GM12878 (cell line): ENCODE results near the gene GLT1D1. TPM values are rescaled to one million over a fixed set of nuclear protein-coding genes. Genes with fewer than 3 reads are reported as not detected.

Source experiments
- BHLHE40 ChIP-seq, 2 experiments: fragments of 450-650 bp in 1 of 2; IDR thresholded peaks; 2 replicates each; pipeline ENCODE4 v1.6.1; 2011 to 2017; ENCODE audit warnings: low read depth in 2 of 2, borderline replicate concordance in 1 of 2, improper control_type of control experiment in 1 of 2, low read length in 1 of 2, mild to moderate bottlenecking in 1 of 2
- CHD1 ChIP-seq: IDR thresholded peaks from 2 replicates; pipeline ENCODE4 v1.6.1; 2012; ENCODE audit warnings: low read depth, low read length, improper control_type of control experiment
- IKZF1 ChIP-seq: fragments of 450-650 bp; conservative IDR thresholded peaks from 2 replicates; pipeline ENCODE4 v1.6.1; 2017; ENCODE audit warnings: antibody characterized with exemption, mild to moderate bottlenecking
- LARP7 ChIP-seq: fragments of 450-650 bp; IDR thresholded peaks from 2 replicates; pipeline ENCODE4 v1.6.1; 2017; ENCODE audit warnings: mild to moderate bottlenecking
- MXI1 ChIP-seq: fragments of 150-350 bp; IDR thresholded peaks from 2 replicates; pipeline ENCODE4 v1.6.1; 2011; ENCODE audit warnings: low read depth, mild to moderate bottlenecking, inconsistent platforms, low read length, improper control_type of control experiment
- NR2C2 ChIP-seq: IDR thresholded peaks from 2 replicates; pipeline ENCODE4 v1.6.1; 2011; ENCODE audit warnings: borderline replicate concordance, low read depth; ENCODE audit not compliant: control insufficient read depth, insufficient read length
- POLR2AphosphoS5 ChIP-seq: IDR thresholded peaks from 2 replicates; pipeline ENCODE4 v1.6.1; 2011; ENCODE audit warnings: mild to moderate bottlenecking, low read length, inconsistent platforms
- RELA ChIP-seq: fragments of 450-650 bp; IDR thresholded peaks from 2 replicates; pipeline ENCODE4 v1.8.0; 2014; ENCODE audit warnings: borderline replicate concordance; ENCODE audit not compliant: partially characterized antibody
- SIN3A ChIP-seq: IDR thresholded peaks from 2 replicates; pipeline ENCODE4 v1.6.1; 2012; ENCODE audit warnings: low read depth, low read length, improper control_type of control experiment
- STAT3 ChIP-seq: IDR thresholded peaks from 2 replicates; pipeline ENCODE4 v1.6.1; 2011; ENCODE audit warnings: low read depth, low read length, improper control_type of control experiment
- TCF12 ChIP-seq: IDR thresholded peaks from 2 replicates; pipeline ENCODE4 v1.6.1; 2011; ENCODE audit warnings: low read depth, mild to moderate bottlenecking, low read length
- TCF7 ChIP-seq: IDR thresholded peaks from 2 replicates; pipeline ENCODE4 v1.6.1; 2014; ENCODE audit warnings: antibody characterized with exemption, borderline replicate concordance
- YY1 ChIP-seq: IDR thresholded peaks from 2 replicates; pipeline ENCODE4 v1.6.1; 2011; ENCODE audit warnings: low read depth, mild to moderate bottlenecking, low read length
- ZNF622 ChIP-seq: fragments of 450-650 bp; IDR thresholded peaks from 2 replicates; pipeline ENCODE4 v1.6.1; 2017; ENCODE audit warnings: mild to moderate bottlenecking, inconsistent platforms
- polyA plus RNA-seq, 11 experiments: library from polyadenylated mRNA; depleted of rRNA in 4 of 11; unstranded in 6 of 11; stranded (reverse) in 5 of 11; fragments of >200 nt; fragmentation: Nextera tagmentation in 4 of 11; fragmentation: Illumina TruSeq in 1 of 11; extraction: Ambion mirVana in 4 of 11; extraction: Trizol in 1 of 11; gene quantifications; 1 replicate in 1 of 11; 2 replicates in 10 of 11; pipeline versions ENCODE4 v1.2.1 to v1.2.3, GENCODE V29; 2011 to 2016; ENCODE audit warnings: inconsistent platforms in 2 of 11, missing spikeins in 2 of 11, low read depth in 1 of 11
- total RNA-seq, 4 experiments: library from RNA; depleted of rRNA in 3 of 4; stranded (reverse); fragments of >200 nt in 3 of 4; fragmentation: Illumina TruSeq in 1 of 4; extraction: Trizol in 1 of 4; gene quantifications; 2 replicates each; pipeline versions ENCODE4 v1.2.1 to v1.2.3, GENCODE V29; 2013 to 2021
- TF ChIP-seq, protein P1 (sequence below): fragments of 450-650 bp; IDR thresholded peaks from 2 replicates; pipeline ENCODE4 v1.6.1; 2016; ENCODE audit warnings: mild to moderate bottlenecking
- TF ChIP-seq, protein P2 (sequence below): IDR thresholded peaks from 2 replicates; pipeline ENCODE4 v1.6.1; 2011; ENCODE audit warnings: borderline replicate concordance, low read depth, mild to moderate bottlenecking, moderate library complexity, mixed read lengths, low read length; ENCODE audit not compliant: insufficient read depth; ENCODE audit errors: extremely low read length
- TF ChIP-seq, protein P3 (sequence below): fragments of 450-650 bp; IDR thresholded peaks from 2 replicates; pipeline ENCODE4 v1.6.1; 2017; ENCODE audit warnings: mild to moderate bottlenecking
- TF ChIP-seq, protein P4 (sequence below): fragments of 450-650 bp; IDR thresholded peaks from 2 replicates; pipeline ENCODE4 v1.6.1; 2014; ENCODE audit warnings: mild to moderate bottlenecking
- TF ChIP-seq, protein P5 (sequence below): fragments of 450-650 bp; IDR thresholded peaks from 2 replicates; pipeline ENCODE4 v1.6.1; 2017; ENCODE audit warnings: mild to moderate bottlenecking, moderate library complexity

The GLT1D1 gene
- total and polyA plus RNA-seq, 10 of the 15 experiments (the other 5 are each of a cell fraction or from before 2014, with no cell fraction given) = 0.42 to 62.8 (median 3.0) TPM

DNA sequence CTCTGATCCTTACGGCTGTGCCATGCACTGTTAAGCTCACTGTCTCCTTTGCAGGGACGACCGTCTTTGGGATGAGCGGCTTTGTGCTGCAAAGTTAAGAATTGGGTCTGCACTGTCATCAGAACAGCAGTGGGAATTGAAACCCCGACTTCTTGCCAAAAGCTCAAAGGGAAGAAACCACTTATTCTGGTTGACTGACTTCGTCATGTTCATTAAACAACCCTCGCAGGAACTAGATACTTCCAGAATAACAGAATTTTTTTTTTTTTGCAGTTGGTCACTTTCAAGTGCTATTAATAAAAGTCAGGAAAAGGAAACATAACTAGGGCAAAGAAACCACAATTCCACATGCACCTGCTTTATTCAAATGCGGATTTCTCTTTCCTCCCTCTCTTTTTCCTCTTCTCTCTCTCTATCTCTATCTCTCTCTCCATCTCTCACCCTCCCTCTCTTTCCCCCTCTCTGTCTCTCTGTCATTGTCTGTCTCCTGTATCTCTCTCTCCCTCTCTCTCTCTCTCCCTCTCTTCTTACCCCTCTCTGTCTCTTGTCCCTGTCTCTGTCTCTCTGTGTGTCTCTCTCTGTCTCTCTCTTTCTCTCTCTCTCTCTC, 12.3 kb upstream of the GLT1D1 start (continued):
- peak; percentile 50 to 78 for TF ChIP-seq BHLHE40 (IDR thresholded peaks at IDR 0.05; ENCODE audit: borderline replicate concordance in 1 of 2, low read depth in 2 of 2, low read length in 1 of 2)
- TF ChIP-seq TCF12 = no peak
- no peak for TF ChIP-seq NR2C2
- no peak for TF ChIP-seq CHD1
- TF ChIP-seq POLR2AphosphoS5 = no peak
- TF ChIP-seq LARP7 = no peak
- no peak for TF ChIP-seq YY1
- TF ChIP-seq, protein P1, sequence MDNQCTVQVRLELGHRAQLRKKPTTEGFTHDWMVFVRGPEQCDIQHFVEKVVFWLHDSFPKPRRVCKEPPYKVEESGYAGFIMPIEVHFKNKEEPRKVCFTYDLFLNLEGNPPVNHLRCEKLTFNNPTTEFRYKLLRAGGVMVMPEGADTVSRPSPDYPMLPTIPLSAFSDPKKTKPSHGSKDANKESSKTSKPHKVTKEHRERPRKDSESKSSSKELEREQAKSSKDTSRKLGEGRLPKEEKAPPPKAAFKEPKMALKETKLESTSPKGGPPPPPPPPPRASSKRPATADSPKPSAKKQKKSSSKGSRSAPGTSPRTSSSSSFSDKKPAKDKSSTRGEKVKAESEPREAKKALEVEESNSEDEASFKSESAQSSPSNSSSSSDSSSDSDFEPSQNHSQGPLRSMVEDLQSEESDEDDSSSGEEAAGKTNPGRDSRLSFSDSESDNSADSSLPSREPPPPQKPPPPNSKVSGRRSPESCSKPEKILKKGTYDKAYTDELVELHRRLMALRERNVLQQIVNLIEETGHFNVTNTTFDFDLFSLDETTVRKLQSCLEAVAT = peak; percentile 84
- no peak for TF ChIP-seq ZNF622
- TF ChIP-seq RELA = peak; percentile 34
- TF ChIP-seq, protein P2, sequence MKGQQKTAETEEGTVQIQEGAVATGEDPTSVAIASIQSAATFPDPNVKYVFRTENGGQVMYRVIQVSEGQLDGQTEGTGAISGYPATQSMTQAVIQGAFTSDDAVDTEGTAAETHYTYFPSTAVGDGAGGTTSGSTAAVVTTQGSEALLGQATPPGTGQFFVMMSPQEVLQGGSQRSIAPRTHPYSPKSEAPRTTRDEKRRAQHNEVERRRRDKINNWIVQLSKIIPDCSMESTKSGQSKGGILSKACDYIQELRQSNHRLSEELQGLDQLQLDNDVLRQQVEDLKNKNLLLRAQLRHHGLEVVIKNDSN = no peak
- no peak for TF ChIP-seq SIN3A
- TF ChIP-seq STAT3 = peak; percentile 87; the same call in 1 of the 2 replicates
- TF ChIP-seq, protein P3, sequence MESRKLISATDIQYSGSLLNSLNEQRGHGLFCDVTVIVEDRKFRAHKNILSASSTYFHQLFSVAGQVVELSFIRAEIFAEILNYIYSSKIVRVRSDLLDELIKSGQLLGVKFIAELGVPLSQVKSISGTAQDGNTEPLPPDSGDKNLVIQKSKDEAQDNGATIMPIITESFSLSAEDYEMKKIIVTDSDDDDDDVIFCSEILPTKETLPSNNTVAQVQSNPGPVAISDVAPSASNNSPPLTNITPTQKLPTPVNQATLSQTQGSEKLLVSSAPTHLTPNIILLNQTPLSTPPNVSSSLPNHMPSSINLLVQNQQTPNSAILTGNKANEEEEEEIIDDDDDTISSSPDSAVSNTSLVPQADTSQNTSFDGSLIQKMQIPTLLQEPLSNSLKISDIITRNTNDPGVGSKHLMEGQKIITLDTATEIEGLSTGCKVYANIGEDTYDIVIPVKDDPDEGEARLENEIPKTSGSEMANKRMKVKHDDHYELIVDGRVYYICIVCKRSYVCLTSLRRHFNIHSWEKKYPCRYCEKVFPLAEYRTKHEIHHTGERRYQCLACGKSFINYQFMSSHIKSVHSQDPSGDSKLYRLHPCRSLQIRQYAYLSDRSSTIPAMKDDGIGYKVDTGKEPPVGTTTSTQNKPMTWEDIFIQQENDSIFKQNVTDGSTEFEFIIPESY = no peak
- 0 out of 2 replicates have a peak, but pooled peaks have one; percentile 39 for TF ChIP-seq MXI1
- TF ChIP-seq IKZF1 = peak; percentile 98
- TF ChIP-seq, protein P4, sequence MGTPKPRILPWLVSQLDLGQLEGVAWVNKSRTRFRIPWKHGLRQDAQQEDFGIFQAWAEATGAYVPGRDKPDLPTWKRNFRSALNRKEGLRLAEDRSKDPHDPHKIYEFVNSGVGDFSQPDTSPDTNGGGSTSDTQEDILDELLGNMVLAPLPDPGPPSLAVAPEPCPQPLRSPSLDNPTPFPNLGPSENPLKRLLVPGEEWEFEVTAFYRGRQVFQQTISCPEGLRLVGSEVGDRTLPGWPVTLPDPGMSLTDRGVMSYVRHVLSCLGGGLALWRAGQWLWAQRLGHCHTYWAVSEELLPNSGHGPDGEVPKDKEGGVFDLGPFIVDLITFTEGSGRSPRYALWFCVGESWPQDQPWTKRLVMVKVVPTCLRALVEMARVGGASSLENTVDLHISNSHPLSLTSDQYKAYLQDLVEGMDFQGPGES = no peak
- TF ChIP-seq, protein P5, sequence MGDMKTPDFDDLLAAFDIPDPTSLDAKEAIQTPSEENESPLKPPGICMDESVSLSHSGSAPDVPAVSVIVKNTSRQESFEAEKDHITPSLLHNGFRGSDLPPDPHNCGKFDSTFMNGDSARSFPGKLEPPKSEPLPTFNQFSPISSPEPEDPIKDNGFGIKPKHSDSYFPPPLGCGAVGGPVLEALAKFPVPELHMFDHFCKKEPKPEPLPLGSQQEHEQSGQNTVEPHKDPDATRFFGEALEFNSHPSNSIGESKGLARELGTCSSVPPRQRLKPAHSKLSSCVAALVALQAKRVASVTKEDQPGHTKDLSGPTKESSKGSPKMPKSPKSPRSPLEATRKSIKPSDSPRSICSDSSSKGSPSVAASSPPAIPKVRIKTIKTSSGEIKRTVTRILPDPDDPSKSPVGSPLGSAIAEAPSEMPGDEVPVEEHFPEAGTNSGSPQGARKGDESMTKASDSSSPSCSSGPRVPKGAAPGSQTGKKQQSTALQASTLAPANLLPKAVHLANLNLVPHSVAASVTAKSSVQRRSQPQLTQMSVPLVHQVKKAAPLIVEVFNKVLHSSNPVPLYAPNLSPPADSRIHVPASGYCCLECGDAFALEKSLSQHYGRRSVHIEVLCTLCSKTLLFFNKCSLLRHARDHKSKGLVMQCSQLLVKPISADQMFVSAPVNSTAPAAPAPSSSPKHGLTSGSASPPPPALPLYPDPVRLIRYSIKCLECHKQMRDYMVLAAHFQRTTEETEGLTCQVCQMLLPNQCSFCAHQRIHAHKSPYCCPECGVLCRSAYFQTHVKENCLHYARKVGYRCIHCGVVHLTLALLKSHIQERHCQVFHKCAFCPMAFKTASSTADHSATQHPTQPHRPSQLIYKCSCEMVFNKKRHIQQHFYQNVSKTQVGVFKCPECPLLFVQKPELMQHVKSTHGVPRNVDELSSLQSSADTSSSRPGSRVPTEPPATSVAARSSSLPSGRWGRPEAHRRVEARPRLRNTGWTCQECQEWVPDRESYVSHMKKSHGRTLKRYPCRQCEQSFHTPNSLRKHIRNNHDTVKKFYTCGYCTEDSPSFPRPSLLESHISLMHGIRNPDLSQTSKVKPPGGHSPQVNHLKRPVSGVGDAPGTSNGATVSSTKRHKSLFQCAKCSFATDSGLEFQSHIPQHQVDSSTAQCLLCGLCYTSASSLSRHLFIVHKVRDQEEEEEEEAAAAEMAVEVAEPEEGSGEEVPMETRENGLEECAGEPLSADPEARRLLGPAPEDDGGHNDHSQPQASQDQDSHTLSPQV = no peak
- peak; percentile 27; the same call in 1 of the 2 replicates for TF ChIP-seq TCF7
